Tibial nerve (tissue), 4 donors: Measurements from ENCODE around the gene GALNT14. TPM values are rescaled to one million over a fixed set of nuclear protein-coding genes. Genes with fewer than 3 reads are reported as not detected.

Source experiments
- DNase-seq, 2 donors: peaks; one replicate each; pipeline ENCODE4 v3.0.0-alpha.2; 2019; ENCODE audit warnings: low spot score in 2 of 2
- H3K27ac ChIP-seq, 4 donors: fragments of 200-600 bp; sonication (generic) in 3 of 4; one replicate each; pipeline ENCODE4 v1.5.1; 2017 to 2019; ENCODE audit warnings: mild to moderate bottlenecking in 1 of 4
- H3K27me3 ChIP-seq, 2 donors: fragments of 200-600 bp; sonication (generic) in 1 of 2; one replicate each; pipeline versions ENCODE4 v1.5.1 to v1.6.0; 2017 to 2019
- H3K36me3 ChIP-seq, 3 donors: fragments of 200-600 bp; sonication (generic); one replicate each; pipeline ENCODE4 v1.5.1; 2018 to 2019
- H3K4me1 ChIP-seq, 4 donors: fragments of 200-600 bp; sonication (generic) in 3 of 4; one replicate each; pipeline ENCODE4 v1.5.1; 2017 to 2019
- H3K4me3 ChIP-seq, 4 donors: fragments of 200-600 bp; sonication (generic) in 3 of 4; one replicate each; pipeline ENCODE4 v1.5.1; 2017 to 2019; ENCODE audit warnings: mild to moderate bottlenecking in 1 of 4, moderate library complexity in 1 of 4
- H3K9me3 ChIP-seq, 4 donors: fragments of 200-600 bp; sonication (generic) in 3 of 4; one replicate each; pipeline ENCODE4 v1.5.1; 2017 to 2019
- EP300 ChIP-seq, 2 donors: sonication (generic); formaldehyde crosslinking; IDR thresholded peaks; one replicate each; pipeline ENCODE4 v1.6.1; 2017; ENCODE audit warnings: antibody characterized with exemption in 2 of 2, mild to moderate bottlenecking in 1 of 2
- POLR2A ChIP-seq, 2 donors: fragments of 450-650 bp; IDR thresholded peaks; one replicate each; pipeline ENCODE4 v1.6.1; 2017; ENCODE audit warnings: antibody characterized with exemption in 2 of 2, mild to moderate bottlenecking in 2 of 2, moderate library complexity in 2 of 2
- WGBS, 2 donors: methylation state at CpG; one replicate each; pipeline ENCODE4 v1.1.5; 2018; 5-methylcytosine and 5-hydroxymethylcytosine counted together
- total RNA-seq, 4 donors: library from RNA; depleted of rRNA; stranded (reverse); fragments of >200 nt; gene quantifications; one replicate each; pipeline ENCODE4 v1.1.0, GENCODE V29; 2016
- TF ChIP-seq, protein P1 (sequence below), 5 experiments: fragments of 200-600 bp in 3 of 5; fragments of 450-650 bp in 2 of 5; sonication (generic) in 3 of 5; IDR thresholded peaks; one replicate each; pipeline ENCODE4 v1.5.1; 2016 to 2019; ENCODE audit warnings: antibody characterized with exemption in 5 of 5, mild to moderate bottlenecking in 3 of 5, moderate library complexity in 2 of 5

The GALNT14 gene
- total RNA-seq, 4 donors from 2014 or later, result 0.21 to 4.2 (median 0.78) TPM; not detected in 1

DNA sequence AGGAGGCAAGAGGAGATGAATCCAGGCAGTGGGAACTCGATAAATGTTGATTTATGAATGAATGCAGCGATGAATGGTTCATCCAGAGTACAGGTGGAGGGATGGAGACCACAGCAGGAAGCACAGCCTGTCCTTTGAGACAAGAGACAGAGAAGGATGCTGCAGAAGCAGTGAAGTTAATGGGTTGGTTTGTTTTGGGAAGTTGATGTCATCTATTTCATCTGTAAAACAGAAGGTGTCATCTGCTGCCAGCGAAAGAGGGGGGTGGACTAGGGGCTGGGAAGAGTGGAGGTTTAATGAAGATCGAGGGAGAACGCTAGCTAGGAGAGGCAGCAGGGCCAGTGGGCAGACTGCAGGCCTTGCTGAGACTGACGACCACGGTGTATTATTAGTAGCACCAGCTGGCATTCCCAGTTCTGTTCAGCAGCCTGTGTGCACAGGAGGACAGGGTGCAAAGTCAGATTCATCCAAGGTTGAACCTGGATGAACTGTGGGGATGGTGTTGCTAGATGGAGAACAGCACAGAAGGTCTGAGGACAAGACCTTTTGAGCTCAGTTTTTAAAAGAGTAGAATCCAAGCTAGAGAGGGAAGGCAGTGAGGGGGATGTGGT is 210.7 kb downstream of the GALNT14 start:
- Histone ChIP-seq H3K4me3 (no peak overlapping the region), H3K4me1 (no peaks in the 10 kb centered on the region), H3K9me3 (no peaks in the 10 kb centered on the region), H3K27ac (no peak overlapping the region), H3K36me3 (no peaks in the 10 kb centered on the region), H3K27me3 (no peaks in the 10 kb centered on the region)
- WGBS, 2 donors, result 66 to 75% methylated on average over 7 of the region's 7 CpGs
- TF ChIP-seq EP300 (IDR thresholded peaks at IDR 0.05) (no peak), POLR2A (IDR thresholded peaks at IDR 0.05) (no peak)
- TF ChIP-seq, protein P1, sequence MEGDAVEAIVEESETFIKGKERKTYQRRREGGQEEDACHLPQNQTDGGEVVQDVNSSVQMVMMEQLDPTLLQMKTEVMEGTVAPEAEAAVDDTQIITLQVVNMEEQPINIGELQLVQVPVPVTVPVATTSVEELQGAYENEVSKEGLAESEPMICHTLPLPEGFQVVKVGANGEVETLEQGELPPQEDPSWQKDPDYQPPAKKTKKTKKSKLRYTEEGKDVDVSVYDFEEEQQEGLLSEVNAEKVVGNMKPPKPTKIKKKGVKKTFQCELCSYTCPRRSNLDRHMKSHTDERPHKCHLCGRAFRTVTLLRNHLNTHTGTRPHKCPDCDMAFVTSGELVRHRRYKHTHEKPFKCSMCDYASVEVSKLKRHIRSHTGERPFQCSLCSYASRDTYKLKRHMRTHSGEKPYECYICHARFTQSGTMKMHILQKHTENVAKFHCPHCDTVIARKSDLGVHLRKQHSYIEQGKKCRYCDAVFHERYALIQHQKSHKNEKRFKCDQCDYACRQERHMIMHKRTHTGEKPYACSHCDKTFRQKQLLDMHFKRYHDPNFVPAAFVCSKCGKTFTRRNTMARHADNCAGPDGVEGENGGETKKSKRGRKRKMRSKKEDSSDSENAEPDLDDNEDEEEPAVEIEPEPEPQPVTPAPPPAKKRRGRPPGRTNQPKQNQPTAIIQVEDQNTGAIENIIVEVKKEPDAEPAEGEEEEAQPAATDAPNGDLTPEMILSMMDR (IDR thresholded peaks at IDR 0.05), result no peak
- DNase-seq, result no peak

DNA sequence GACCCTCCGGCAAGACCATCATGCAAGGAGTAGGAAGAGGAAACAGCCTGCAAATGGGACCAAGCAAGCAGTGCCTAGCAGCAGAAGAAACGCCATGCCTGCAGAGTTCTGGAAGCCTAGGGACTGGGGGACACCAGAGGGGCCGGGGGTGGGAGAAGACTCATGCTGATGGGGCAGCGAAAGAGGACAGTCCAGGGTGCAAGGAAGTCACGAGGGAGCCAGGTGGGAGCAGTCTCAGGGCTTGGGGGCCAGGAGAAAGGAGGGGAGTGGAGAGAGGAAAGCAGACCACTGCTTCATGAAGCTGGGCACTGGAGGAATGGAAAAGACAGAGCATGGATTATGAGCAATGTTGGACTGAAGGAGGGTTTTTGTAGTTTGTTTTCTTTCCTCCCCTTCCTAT is 211.6 kb downstream of the GALNT14 start:
- Histone ChIP-seq H3K36me3 (no peaks in the 10 kb centered on the region), H3K4me3 (no peak overlapping the region), H3K4me1 (no peaks in the 10 kb centered on the region), H3K27me3 (no peaks in the 10 kb centered on the region), H3K9me3 (no peaks in the 10 kb centered on the region), H3K27ac (no peak overlapping the region)
- WGBS, 2 donors, result 79 to 82% methylated on average over 5 of the region's 5 CpGs
- no peak for DNase-seq
- TF ChIP-seq, protein P1 (IDR thresholded peaks at IDR 0.05), result no peak
- no peak for TF ChIP-seq POLR2A (IDR thresholded peaks at IDR 0.05)
- TF ChIP-seq EP300 (IDR thresholded peaks at IDR 0.05), result no peak

DNA sequence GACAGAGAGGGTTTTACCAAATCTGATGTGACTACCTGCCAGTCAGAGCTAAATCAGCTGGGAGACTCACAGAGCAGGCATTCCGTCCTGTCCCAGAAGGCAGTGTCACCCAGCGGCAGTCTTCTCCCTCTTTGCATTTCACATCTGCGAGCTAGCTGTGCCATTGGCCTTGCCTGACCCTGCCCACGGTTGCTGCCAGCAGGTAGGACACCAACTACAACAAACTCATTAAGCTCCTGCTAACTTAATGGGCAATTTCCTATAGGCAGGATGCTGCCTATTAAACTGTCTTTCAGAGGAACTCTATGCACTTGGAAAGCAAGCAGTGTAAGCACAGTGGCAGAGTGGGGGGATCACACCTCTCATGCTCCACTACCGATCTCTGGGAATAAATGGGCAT is 214.6 kb downstream of the GALNT14 start:
- no peak overlapping the region for H3K27ac ChIP-seq
- WGBS, 2 donors, result 60 to 62% methylated on average over 5 of the region's 5 CpGs
- no peak for TF ChIP-seq EP300 (IDR thresholded peaks at IDR 0.05)
- no peak for TF ChIP-seq POLR2A (IDR thresholded peaks at IDR 0.05)
- TF ChIP-seq, protein P1 (IDR thresholded peaks at IDR 0.05), result no peak
- H3K27me3 ChIP-seq, result no peaks in the 10 kb centered on the region
- no peaks in the 10 kb centered on the region for H3K36me3 ChIP-seq
- H3K9me3 ChIP-seq, result no peaks in the 10 kb centered on the region
- DNase-seq, result no peak
- no peaks in the 10 kb centered on the region for H3K4me1 ChIP-seq
- no peak overlapping the region for H3K4me3 ChIP-seq

DNA sequence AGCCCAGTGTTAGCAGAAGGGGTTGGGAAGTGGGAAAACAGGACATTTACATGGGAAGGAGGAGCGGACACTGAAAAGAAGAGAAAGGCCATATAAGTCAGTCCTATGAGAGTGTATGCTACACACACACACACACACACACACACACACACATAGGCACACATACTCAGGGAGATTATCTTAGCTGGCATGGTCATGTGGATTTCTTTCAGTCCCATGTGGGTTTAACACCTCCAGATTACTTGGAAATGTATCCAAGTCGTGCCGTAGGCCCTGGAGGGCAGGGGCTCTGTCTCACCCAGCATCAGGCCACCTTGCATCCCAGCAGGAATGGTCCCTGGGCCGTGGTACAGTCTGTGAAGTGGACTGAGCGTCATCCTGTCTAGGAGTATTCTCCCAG is 217.7 kb downstream of the GALNT14 start:
- Histone ChIP-seq H3K36me3 (no peaks in the 10 kb centered on the region), H3K9me3 (no peaks in the 10 kb centered on the region), H3K4me1 (no peaks in the 10 kb centered on the region), H3K4me3 (no peak overlapping the region), H3K27me3 (no peaks in the 10 kb centered on the region), H3K27ac (no peak overlapping the region)
- 85 to 87% methylated on average over 5 of the region's 5 CpGs for WGBS, 2 donors
- no peak for TF ChIP-seq POLR2A (IDR thresholded peaks at IDR 0.05)
- TF ChIP-seq EP300 (IDR thresholded peaks at IDR 0.05), result no peak
- TF ChIP-seq, protein P1 (IDR thresholded peaks at IDR 0.05), result no peak
- no peak for DNase-seq

DNA sequence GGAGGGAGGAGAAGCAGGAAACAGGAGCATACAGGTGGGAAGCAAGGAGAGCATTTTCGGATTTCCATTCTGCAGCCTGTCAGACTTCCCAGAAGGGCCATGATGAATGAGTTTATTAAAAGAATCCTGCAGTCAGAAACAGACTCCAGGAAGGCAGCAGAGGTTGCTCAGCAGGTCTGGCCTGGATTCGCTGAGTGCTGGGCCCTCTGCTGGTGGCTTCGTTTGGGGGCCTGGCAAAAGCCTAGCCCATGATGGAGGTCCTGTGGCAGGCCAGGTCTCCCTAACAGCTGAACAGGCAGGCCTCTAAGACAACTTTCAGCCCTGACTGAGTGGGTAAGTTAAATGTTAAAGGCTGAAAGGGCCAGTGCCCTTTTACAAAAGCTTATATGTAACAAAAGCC is 222.8 kb downstream of the GALNT14 start:
- H3K27ac ChIP-seq, result no peak overlapping the region
- H3K9me3 ChIP-seq, result no peaks in the 10 kb centered on the region
- 36 to 47% methylated on average over 3 of the region's 3 CpGs for WGBS, 2 donors
- TF ChIP-seq POLR2A (IDR thresholded peaks at IDR 0.05), result no peak
- no peak for TF ChIP-seq EP300 (IDR thresholded peaks at IDR 0.05)
- TF ChIP-seq, protein P1 (IDR thresholded peaks at IDR 0.05), result no peak
- H3K27me3 ChIP-seq, result no peaks in the 10 kb centered on the region
- no peak for DNase-seq
- H3K36me3 ChIP-seq, result no peaks in the 10 kb centered on the region
- no peaks in the 10 kb centered on the region for H3K4me1 ChIP-seq
- no peak overlapping the region for H3K4me3 ChIP-seq
